Astrocyte of the spinal cord (primary cell): ENCODE measurements around the gene CD36.

Source experiments
- DNase-seq: peaks from one replicate; pipeline ENCODE4 v3.0.0; 2011; ENCODE audit warnings: low read depth, low spot score
- H3K4me3 ChIP-seq: 2 replicates; pipeline ENCODE4 v1.5.1; 2011; ENCODE audit warnings: low read depth, mild to moderate bottlenecking, low read length, moderate library complexity
- in situ Hi-C: cut with HindIII; loops from 2 replicates; pipeline ENCODE4 v1.10.0; 2017; ENCODE audit warnings: low sequenced_read_pairs
- TF ChIP-seq, protein P1 (sequence below): IDR thresholded peaks from 2 replicates; pipeline ENCODE4 v1.5.1; 2012; ENCODE audit warnings: low read depth, mild to moderate bottlenecking, low read length, inconsistent platforms

CD36 gene

DNA sequence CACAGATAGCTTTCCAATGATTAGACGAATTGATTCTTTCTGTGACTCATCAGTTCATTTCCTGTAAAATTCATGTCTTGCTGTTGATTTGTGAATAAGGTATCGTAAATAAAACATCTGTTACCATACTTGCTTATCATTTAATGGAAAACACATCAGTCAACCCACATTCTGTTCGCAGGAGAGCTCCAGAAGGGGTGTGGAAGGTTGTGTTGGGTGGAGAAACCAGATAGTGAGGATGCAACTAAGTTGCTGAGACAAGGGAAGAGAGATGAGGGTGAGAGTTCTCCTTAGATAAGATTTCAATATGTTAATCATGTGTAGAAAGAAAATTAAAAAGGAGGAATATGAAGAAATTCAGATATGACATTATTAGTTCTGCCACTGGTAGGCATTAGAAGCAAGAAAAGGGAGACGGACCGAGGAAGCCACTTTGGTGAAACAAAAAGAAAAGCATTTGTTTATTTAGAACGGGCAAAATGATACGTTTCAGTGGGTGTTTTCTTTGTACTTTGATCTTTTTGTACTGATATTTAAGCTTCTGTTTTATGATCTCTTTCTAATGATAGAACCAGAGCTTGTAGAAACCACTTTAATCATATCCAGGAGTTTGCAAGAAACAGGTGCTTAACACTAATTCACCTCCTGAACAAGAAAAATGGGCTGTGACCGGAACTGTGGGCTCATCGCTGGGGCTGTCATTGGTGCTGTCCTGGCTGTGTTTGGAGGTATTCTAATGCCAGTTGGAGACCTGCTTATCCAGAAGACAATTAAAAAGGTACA, 7.8 kb downstream of the CD36 start:
- no peak overlapping the region for H3K4me3 ChIP-seq
- in situ Hi-C loops: no loop called here
- TF ChIP-seq, protein P1, sequence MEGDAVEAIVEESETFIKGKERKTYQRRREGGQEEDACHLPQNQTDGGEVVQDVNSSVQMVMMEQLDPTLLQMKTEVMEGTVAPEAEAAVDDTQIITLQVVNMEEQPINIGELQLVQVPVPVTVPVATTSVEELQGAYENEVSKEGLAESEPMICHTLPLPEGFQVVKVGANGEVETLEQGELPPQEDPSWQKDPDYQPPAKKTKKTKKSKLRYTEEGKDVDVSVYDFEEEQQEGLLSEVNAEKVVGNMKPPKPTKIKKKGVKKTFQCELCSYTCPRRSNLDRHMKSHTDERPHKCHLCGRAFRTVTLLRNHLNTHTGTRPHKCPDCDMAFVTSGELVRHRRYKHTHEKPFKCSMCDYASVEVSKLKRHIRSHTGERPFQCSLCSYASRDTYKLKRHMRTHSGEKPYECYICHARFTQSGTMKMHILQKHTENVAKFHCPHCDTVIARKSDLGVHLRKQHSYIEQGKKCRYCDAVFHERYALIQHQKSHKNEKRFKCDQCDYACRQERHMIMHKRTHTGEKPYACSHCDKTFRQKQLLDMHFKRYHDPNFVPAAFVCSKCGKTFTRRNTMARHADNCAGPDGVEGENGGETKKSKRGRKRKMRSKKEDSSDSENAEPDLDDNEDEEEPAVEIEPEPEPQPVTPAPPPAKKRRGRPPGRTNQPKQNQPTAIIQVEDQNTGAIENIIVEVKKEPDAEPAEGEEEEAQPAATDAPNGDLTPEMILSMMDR: no peak
- no peak for DNase-seq

- DNase-seq: no peak
- in situ Hi-C loops: no loop called here
- TF ChIP-seq, protein P1: no peak
- no peak overlapping the region for H3K4me3 ChIP-seq
These were observed 9.0 kb downstream of the CD36 start for GRCh38 chr7:80647436-80647835.

DNA sequence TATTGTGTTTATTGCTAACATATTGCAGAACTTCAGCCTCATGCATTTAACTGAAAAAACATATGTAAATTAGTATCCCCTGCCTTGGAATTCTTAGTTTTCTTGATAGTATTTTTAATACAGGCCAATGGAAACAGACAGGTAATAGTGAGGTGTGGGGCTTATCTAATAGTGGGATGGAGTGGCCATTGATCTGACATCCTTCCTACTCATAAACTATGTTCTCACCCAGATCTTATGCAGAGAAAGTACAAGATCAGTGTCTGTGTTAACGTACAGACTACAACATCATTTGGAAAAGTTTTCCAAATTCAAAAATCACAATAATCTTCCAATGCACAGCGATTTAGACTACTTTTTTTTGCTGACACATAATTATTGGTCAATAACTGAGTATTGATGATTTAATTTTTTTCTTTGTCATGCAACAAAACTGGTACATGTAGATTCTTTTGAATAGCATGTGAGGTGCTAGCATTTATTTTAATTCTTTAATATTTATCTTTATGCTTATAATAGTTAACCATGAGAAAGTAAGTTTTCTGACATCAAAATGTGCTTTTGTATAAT, 9.7 kb downstream of the CD36 start:
- in situ Hi-C loops: no loop called here
- no peak for DNase-seq
- no peak overlapping the region for H3K4me3 ChIP-seq
- TF ChIP-seq, protein P1: no peak

DNA sequence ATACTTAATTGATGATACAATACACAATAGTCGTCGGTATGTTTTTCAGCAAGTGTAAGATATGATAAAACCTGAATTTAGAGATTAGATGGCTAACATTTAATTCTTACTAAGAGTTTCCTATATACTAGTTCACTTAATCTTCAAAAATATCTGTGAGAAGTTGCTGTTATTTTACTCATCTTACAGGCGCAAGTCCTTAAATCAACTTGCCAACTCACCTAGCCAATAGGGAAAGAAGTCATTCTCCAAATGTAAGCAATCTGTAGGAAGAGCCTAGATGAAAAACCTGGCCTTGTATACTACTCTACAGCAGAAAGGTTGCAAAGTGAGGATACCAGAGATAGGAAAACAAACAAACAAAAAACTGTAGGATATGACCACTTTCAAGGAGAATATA, 10.6 kb downstream of the CD36 start:
- in situ Hi-C loops: no loop called here
- H3K4me3 ChIP-seq: no peak overlapping the region
- TF ChIP-seq, protein P1: no peak
- DNase-seq: no peak

- in situ Hi-C loops: no loop called here
These were observed 11.6 kb downstream of the CD36 start for GRCh38 chr7:80650030-80650429.

DNA sequence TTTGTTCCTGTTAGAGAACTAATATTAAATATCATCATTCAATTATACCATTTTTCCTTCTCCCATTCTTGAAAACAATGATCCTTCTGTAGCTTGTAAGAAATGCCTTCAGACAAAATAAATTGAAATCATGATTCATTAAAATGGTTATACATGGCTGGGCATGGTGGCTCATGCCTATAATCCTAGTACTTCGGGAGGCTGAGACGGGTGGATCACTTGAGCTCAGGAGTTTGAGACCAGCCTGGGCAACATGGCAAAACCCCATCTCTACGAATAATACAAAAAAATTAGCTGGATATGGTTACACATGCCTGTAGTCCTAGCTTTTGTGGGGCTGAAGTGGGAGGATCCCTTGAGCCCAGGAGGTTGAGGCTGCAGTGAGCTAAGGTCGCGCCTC, 13.0 kb downstream of the CD36 start:
- H3K4me3 ChIP-seq: no peak overlapping the region
- TF ChIP-seq, protein P1: no peak
- in situ Hi-C loops: no loop called here
- DNase-seq: no peak

More at GRCh38 chr7:80650030-80650429, 11.6 kb downstream of the CD36 start:
- no peak for DNase-seq
- no peak overlapping the region for H3K4me3 ChIP-seq
- TF ChIP-seq, protein P1: no peak
